Fibroblast of lung (primary cell): Measurements from ENCODE around the gene MOXD1.

Experiments used
- CTCF ChIP-seq, 2 donors: IDR thresholded peaks in 1 of 2; conservative IDR thresholded peaks in 1 of 2; 1 replicate in 1 of 2; 2 replicates in 1 of 2; pipeline ENCODE4 v1.5.1; 2011 to 2012; ENCODE audit warnings: low read length in 2 of 2, control low read depth in 1 of 2, inconsistent platforms in 1 of 2, low read depth in 1 of 2, mild to moderate bottlenecking in 1 of 2
- EZH2 ChIP-seq: IDR thresholded peaks from 2 replicates; pipeline ENCODE4 v1.5.1; 2012; ENCODE audit warnings: low read length, control low read depth, mild to moderate bottlenecking; ENCODE audit errors: missing control alignments

- TF ChIP-seq CTCF (conservative IDR thresholded peaks at IDR 0.05 in 1 of 2, IDR thresholded peaks at IDR 0.05 in 1 of 2; ENCODE audit: low read depth in 1 of 2, low read length in 2 of 2) (no peak), EZH2 (no peak)
These were observed 143.7 kb downstream of the MOXD1 start for GRCh38 chr6:132257561-132257960.
